Upper lobe of left lung (tissue), 6 donors: ENCODE data around the gene CFAP221. TPM values are rescaled to one million over a fixed set of nuclear protein-coding genes. Genes with fewer than 3 reads are reported as not detected.

Experiments
- ATAC-seq, 2 donors: fragments of 200-7000 bp; cut with Tn5 transposase; one replicate each; pipeline ENCODE4 v1.9.1; 2022; ENCODE audit warnings: mild to moderate bottlenecking in 2 of 2, moderate library complexity in 2 of 2; ENCODE audit not compliant: low FRiP score in 2 of 2
- DNase-seq, 2 donors: peaks; one replicate each; pipeline ENCODE4 v3.0.0-alpha.2; 2019 to 2020
- H3K27ac ChIP-seq, 4 donors: fragments of 200-600 bp; sonication (generic); one replicate each; pipeline ENCODE4 v1.5.1; 2016 to 2019
- H3K27me3 ChIP-seq, 4 donors: fragments of 200-600 bp; sonication (generic); one replicate each; pipeline ENCODE4 v1.5.1; 2017 to 2019
- H3K36me3 ChIP-seq, 4 donors: fragments of 200-600 bp; sonication (generic); one replicate each; pipeline ENCODE4 v1.5.1; 2016 to 2019
- H3K4me1 ChIP-seq, 4 donors: fragments of 200-600 bp; sonication (generic); one replicate each; pipeline ENCODE4 v1.5.1; 2018 to 2019
- H3K4me3 ChIP-seq, 4 donors: fragments of 200-600 bp; sonication (generic); one replicate each; pipeline ENCODE4 v1.5.1; 2017 to 2019; ENCODE audit warnings: mild to moderate bottlenecking in 2 of 4, moderate library complexity in 1 of 4
- H3K9me3 ChIP-seq, 4 donors: fragments of 200-600 bp; sonication (generic); one replicate each; pipeline ENCODE4 v1.5.1; 2018 to 2019
- CTCF ChIP-seq, 6 experiments: fragments of 450-650 bp in 4 of 6; fragments of 200-600 bp in 2 of 6; sonication (generic) in 2 of 6; IDR thresholded peaks; one replicate each; pipeline ENCODE4 v1.5.1; 2016 to 2019; ENCODE audit warnings: antibody characterized with exemption in 6 of 6
- EP300 ChIP-seq, 4 donors: sonication (generic); formaldehyde crosslinking; IDR thresholded peaks; one replicate each; pipeline ENCODE4 v1.5.1; 2017; ENCODE audit warnings: antibody characterized with exemption in 4 of 4, control low read depth in 2 of 4
- POLR2A ChIP-seq, 4 donors: fragments of 450-650 bp; IDR thresholded peaks; one replicate each; pipeline ENCODE4 v1.5.1; 2016 to 2017; ENCODE audit warnings: antibody characterized with exemption in 4 of 4, mild to moderate bottlenecking in 2 of 4
- POLR2AphosphoS5 ChIP-seq, 2 donors: sonication (generic); formaldehyde crosslinking; IDR thresholded peaks; one replicate each; pipeline ENCODE4 v1.5.1; 2017; ENCODE audit warnings: antibody characterized with exemption in 2 of 2
- WGBS, 2 donors: methylation state at CpG; one replicate each; pipeline ENCODE4 v1.1.5; 2017 to 2018; 5-methylcytosine and 5-hydroxymethylcytosine counted together
- total RNA-seq, 6 donors: library from RNA; depleted of rRNA in 4 of 6; stranded (reverse); fragments of >200 nt in 4 of 6; gene quantifications; one replicate each; pipeline versions ENCODE4 v1.1.0 to v1.2.1, GENCODE V29; 2016 to 2021
- donor health status: DM: no; HTN: no; CAD: no; lungs with moderate emphysema.
- donor health status: DM: no; HTN: yes; CAD: no; lungs with severe emphysema.

The CFAP221 gene
- total RNA-seq, 6 donors from 2014 or later, result 13.9 to 67.5 (median 30.9) TPM

- TF ChIP-seq POLR2AphosphoS5 (IDR thresholded peaks at IDR 0.05), result no peak
- no peak for TF ChIP-seq CTCF (IDR thresholded peaks at IDR 0.05)
- TF ChIP-seq EP300 (IDR thresholded peaks at IDR 0.05), result no peak
- TF ChIP-seq POLR2A (IDR thresholded peaks at IDR 0.05), result no peak
- no peaks in the 10 kb centered on the region for H3K27me3 ChIP-seq
- peaks cover 0 to 13% (median 4%) of the 10 kb centered on the region in 4 donors for H3K9me3 ChIP-seq
- 80 to 81% methylated on average over 3 of the region's 3 CpGs for WGBS, 2 donors
- no peak overlapping the region for H3K27ac ChIP-seq
- DNase-seq (no peak), ATAC-seq (no peak)
- no peak overlapping the region for H3K4me3 ChIP-seq
- H3K4me1 ChIP-seq, result peaks cover 4 to 14% (median 9%) of the 10 kb centered on the region in 4 donors
- no peaks in the 10 kb centered on the region for H3K36me3 ChIP-seq
Observed at GRCh38 chr2:119646149-119646548, 101.9 kb downstream of the CFAP221 start.

- ATAC-seq (no peak), DNase-seq (peak in 1 of 2 donors; percentile 33)
- Histone ChIP-seq H3K27me3 (no peaks in the 10 kb centered on the region), H3K27ac (no peak overlapping the region), H3K9me3 (peaks cover 0 to 13% (median 4%) of the 10 kb centered on the region in 4 donors), H3K36me3 (no peaks in the 10 kb centered on the region), H3K4me3 (no peak overlapping the region), H3K4me1 (peaks cover 0 to 18% (median 10%) of the 10 kb centered on the region in 4 donors)
- WGBS, 2 donors, result 66 to 67% methylated on average over 7 of the region's 7 CpGs
- TF ChIP-seq EP300 (IDR thresholded peaks at IDR 0.05), result no peak
- no peak for TF ChIP-seq POLR2AphosphoS5 (IDR thresholded peaks at IDR 0.05)
- TF ChIP-seq POLR2A (IDR thresholded peaks at IDR 0.05), result no peak
- no peak for TF ChIP-seq CTCF (IDR thresholded peaks at IDR 0.05)
Observed at GRCh38 chr2:119647440-119648169, 103.4 kb downstream of the CFAP221 start.

GRCh38 chr2:119649364-119649917 lies 105.2 kb downstream of the CFAP221 start:
- no peak overlapping the region for H3K27ac ChIP-seq
- no peaks in the 10 kb centered on the region for H3K27me3 ChIP-seq
- 77 to 78% methylated on average over 5 of the region's 5 CpGs for WGBS, 2 donors
- DNase-seq, result no peak
- no peak overlapping the region for H3K4me3 ChIP-seq
- peaks cover 0 to 13% (median 4%) of the 10 kb centered on the region in 4 donors for H3K9me3 ChIP-seq
- no peak for ATAC-seq
- H3K4me1 ChIP-seq, result peaks cover 0 to 18% (median 10%) of the 10 kb centered on the region in 4 donors
- TF ChIP-seq CTCF (IDR thresholded peaks at IDR 0.05), result no peak
- TF ChIP-seq POLR2A (IDR thresholded peaks at IDR 0.05), result no peak
- TF ChIP-seq POLR2AphosphoS5 (IDR thresholded peaks at IDR 0.05), result no peak
- TF ChIP-seq EP300 (IDR thresholded peaks at IDR 0.05), result no peak
- H3K36me3 ChIP-seq, result no peaks in the 10 kb centered on the region

- Histone ChIP-seq H3K27ac (no peak overlapping the region), H3K4me3 (no peak overlapping the region), H3K27me3 (no peaks in the 10 kb centered on the region), H3K4me1 (peaks cover 0 to 18% (median 9%) of the 10 kb centered on the region in 4 donors), H3K36me3 (no peaks in the 10 kb centered on the region), H3K9me3 (peaks cover 0 to 13% (median 4%) of the 10 kb centered on the region in 4 donors)
- DNase-seq, result no peak
- ATAC-seq, result no peak
- 84 to 89% methylated on average over 3 of the region's 3 CpGs for WGBS, 2 donors
- no peak for TF ChIP-seq EP300 (IDR thresholded peaks at IDR 0.05)
- no peak for TF ChIP-seq POLR2AphosphoS5 (IDR thresholded peaks at IDR 0.05)
- no peak for TF ChIP-seq POLR2A (IDR thresholded peaks at IDR 0.05)
- TF ChIP-seq CTCF (IDR thresholded peaks at IDR 0.05), result no peak
Observed at GRCh38 chr2:119650206-119650605, 106.0 kb downstream of the CFAP221 start.
